ENCODE data around the gene RAD50.

RAD50 gene

GRCh38 chr5:132637241-132637640, 80.5 kb downstream of the RAD50 start:
- DNase-seq: no peak

DNA sequence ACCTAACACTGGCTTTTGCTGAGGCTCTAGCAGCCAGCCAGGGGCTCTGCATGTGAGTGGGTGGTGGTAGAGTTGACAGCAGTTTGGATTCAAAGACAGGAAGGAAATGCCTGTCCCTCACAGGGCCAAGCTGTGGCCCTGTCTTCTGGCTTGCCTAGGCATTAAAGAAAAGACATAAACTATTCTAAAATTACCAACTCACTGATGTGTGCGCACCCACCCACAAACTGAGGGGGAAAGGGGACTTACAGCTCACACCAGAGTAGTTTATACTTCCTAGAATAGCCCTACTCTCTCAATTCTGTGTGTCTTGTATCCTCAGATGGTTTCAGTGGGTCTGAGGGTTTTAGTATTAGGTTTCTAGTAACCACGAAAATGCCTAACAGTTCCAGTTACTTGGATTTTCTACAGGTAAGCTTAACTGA, 82.9 kb downstream of the RAD50 start:
- no peak for DNase-seq

DNA sequence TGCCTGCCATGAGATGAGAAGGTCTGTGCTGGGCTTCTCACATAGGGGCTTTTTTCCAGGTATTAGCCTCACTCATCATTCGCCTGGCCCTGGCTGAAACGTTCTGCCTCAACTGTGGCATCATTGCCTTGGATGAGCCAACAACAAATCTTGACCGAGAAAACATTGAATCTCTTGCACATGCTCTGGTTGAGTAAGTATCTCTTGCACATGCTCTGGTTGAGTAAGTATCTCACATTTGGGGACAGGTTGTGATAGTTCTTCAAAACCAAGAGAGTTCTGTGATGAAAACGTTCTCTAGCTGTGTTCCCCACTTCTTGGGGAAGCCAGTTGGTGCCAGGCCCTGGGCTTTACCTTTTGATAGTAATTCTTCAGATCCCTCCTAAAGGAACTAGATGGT, 83.8 kb downstream of the RAD50 start:
- no peak for DNase-seq

DNA sequence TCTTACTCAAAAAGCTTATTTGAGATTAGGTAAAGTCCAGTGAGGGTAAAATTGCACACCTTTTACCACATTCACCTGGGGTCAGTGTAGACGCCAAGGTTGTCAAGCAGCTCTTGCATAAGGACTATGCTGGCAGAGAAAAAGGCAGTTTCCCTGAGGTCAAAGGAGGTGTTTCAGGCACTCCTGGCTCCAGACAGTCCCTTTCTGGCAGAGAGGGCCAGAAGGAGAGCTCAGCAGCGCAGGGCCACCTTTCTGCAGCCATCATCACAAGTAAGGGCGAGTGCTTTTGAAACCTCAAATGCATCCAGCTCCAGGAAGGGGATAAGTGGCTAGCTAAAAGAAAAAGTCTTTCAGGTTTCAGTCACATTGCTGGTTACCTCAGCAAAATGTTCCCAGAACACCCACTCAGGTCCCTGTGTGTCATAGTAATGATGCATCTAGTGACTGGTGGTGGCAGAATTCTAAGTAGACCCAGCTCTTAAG, 84.5 kb downstream of the RAD50 start:
- no peak for DNase-seq

GRCh38 chr5:132641841-132642240, 85.1 kb downstream of the RAD50 start:
- DNase-seq: no peak

- no peak for DNase-seq
These were observed 87.4 kb downstream of the RAD50 start for GRCh38 chr5:132644177-132644576.

DNA sequence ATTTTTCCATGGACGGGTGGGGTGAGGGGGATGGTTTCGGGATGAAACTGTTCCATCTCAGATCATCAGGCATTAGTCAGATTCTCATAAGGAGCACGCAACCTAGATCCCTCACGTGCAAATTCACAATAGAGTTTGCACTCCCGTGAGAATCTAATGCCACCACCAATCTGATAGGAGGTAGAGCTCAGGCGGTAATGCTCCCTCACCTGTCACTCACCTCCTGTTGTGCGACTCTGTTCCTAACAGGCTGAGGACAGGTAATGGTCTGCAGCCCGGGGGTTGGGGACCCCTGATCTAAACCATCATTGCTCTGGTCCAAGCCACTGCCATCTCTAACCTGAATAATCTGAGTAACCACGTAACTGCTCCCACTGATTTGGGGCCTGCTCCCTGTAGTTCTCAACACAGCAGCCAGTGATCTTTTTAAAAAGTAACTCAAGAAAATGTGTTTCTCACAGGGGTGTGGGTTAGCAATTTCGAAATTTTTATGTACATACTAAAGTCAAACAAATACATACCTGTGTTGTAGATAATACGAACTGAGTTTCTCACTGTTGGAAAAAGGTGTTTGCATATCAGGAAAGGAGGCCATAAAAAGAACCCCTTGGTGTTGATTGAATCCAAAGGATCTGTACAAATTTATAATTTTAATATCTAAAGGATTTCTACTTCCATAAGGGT, 89.9 kb downstream of the RAD50 start:
- no peak for DNase-seq

- DNase-seq: no peak
These were observed 90.7 kb downstream of the RAD50 start for GRCh38 chr5:132647473-132647872.

- no peak for DNase-seq
These were observed 91.6 kb downstream of the RAD50 start for GRCh38 chr5:132648355-132648754.

- no peak for DNase-seq
These were observed 95.2 kb downstream of the RAD50 start for GRCh38 chr5:132651838-132652469.

DNA sequence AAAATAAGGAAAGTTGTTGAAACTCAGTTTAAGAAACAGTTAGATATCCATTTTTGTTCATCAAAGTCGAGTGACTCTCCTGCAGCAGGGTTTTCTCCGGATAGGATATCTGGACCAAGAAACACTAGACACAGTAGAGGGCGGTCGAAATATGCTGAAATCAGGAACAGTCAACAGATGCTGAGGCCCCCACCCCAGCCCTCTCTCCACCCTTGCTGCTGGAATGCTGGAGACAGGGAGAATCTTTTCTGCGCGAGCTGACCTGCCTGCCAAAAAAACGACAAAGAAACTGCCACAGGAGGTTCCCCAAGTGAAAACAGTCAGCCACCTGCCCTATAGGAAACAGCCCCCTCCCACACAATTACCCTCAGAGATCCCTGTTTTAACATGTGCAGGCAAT, 96.9 kb downstream of the RAD50 start:
- DNase-seq: no peak

DNA sequence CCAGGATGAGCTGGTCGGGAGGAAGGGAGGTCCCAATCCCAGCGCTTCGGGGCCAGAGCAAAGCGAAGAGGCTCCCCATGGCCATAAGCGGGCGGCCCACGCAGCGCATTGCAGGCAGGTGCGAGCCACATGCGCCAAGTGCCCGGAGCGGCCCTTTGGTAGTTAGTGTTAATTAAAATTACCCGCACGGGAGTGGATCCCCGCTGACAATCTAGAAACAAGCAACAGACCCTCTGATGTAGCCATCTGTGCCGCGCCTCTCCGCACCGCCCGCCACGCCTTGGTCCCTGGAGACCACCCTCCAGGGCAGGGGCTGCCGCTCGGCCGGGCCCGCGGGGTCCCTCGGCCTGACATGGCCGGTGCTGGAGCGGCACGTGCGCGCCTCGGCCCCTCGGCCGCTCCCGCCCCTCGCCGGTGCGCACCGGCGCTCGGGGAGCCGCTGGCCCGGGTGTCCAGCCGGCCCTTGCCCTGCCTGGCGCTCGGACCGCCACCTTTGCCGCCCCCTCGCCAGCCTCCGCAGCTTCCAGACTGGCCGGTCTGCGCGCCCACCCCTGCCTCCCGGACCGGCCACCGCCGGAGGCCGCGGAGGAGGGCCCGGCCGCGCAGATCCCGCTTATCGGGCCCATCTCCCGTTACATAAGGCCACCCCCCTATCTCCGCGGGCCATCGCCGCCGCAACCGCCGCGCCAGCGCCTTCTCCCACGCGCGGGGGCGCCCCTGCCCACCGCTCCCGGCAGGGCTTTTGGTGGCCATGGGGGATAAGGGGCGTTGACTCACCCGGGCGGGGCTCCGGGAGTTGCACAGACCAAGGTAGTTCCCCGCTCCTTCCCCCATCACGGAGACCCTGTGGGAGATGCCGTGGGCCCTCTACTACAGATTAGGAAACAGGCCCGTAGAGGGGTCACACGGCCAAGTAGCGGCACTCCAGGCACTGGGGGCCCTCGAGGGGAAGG, 99.3 kb downstream of the RAD50 start:
- no peak for DNase-seq

DNA sequence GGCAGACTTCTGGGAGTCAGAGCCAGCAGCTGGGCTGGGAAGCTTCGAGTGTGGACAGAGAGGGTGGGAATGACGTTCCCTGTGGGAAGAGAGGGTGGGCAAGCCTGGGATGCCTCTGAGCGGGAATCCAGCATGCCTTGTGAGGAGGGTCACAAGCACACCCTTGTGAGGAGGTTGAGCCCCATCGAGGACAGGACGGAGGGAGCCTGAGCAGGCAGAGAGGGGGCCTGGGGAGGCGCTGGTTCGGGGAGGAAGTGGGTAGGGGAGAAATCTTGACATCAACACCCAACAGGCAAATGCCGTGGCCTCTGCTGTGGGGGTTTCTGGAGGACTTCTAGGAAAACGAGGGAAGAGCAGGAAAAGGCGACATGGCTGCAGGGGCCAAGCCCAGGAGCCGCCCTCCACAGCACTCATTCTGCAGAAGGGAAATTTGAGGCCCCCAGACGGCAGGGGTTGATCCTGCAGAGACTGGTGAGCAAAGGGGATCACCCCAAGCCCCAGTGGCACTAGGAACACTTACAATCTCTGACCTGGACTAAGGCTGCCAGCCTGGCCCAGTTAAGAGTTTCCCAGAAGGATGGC, 100.1 kb downstream of the RAD50 start:
- no peak for DNase-seq

- DNase-seq: no peak
These were observed 101.1 kb downstream of the RAD50 start, which contains the start of gene IL13 for GRCh38 chr5:132657676-132658380. Gene IL13 (plus strand): TSS chr5:132658173. CDS start chr5:132658187, 14 bp downstream.

DNA sequence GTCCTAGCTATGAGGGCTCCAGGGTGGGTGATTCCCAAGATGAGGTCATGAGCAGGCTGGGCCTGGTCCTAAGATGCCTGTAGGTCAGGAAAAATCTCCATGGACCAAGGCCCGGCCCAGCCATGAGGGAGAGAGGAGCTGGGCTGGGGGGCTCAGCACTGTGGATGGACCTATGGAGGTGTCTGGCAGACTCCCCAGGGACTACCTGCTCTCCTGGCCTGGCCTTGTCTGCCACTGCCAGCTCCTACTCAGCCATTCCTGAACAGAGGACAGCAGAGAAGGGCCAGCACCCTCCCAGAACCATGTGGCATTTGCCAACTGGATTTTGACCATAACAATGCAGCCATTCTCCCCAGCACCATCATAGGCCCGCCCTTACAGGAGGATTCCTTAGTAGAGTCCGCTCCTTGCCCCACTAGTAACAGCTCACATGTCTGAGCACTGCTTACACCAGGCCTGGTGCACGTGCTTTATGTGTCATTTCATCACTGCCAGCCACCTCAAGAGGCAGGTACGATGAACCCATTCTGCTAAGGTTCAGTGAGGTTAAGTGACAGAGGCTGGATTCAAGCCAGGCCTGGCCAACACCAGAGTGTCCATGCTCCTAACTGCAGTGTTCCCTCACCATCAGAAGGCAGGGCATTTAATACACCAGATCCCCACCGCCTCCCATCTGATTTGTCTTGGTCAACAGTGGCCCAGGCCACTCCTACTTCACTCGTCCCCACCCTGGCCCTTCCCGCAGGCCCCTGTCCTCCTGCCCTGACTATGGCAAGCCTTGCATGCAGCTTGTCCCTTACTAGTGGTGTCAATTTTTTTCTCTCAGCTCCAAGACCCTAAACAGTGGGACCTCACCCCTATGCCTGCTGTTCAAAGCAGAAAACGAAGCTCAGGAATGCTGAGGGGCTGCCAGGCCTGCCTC, 101.9 kb downstream of the RAD50 start:
- no peak for DNase-seq

DNA sequence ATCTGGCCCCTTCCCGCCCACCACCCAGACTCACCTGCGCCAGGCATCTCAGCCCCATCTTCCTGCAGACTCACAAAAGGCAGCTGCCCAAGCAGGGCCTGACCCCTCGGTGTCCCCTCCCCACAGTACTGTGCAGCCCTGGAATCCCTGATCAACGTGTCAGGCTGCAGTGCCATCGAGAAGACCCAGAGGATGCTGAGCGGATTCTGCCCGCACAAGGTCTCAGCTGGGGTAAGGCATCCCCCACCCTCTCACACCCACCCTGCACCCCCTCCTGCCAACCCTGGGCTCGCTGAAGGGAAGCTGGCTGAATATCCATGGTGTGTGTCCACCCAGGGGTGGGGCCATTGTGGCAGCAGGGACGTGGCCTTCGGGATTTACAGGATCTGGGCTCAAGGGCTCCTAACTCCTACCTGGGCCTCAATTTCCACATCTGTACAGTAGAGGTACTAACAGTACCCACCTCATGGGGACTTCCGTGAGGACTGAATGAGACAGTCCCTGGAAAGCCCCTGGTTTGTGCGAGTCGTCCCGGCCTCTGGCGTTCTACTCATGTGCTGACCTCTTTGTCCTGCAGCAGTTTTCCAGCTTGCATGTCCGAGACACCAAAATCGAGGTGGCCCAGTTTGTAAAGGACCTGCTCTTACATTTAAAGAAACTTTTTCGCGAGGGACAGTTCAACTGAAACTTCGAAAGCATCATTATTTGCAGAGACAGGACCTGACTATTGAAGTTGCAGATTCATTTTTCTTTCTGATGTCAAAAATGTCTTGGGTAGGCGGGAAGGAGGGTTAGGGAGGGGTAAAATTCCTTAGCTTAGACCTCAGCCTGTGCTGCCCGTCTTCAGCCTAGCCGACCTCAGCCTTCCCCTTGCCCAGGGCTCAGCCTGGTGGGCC, 103.1 kb downstream of the RAD50 start:
- no peak for DNase-seq

GRCh38 chr5:132661231-132662003, 104.6 kb downstream of the RAD50 start:
- no peak for DNase-seq

GRCh38 chr5:132662004-132662401, 105.2 kb downstream of the RAD50 start:
- no peak for DNase-seq
